Ectodermal cell (in vitro differentiated cells): Measurements from ENCODE around the gene KLK6.
A peak's percentile ranks its signal among the peaks of the same experiment; 100 is the strongest.

ENCODE experiments used
- H3K27ac ChIP-seq: 2 replicates; pipeline ENCODE4 v1.7.0; 2013; ENCODE audit warnings: mild to moderate bottlenecking, low read depth, low read length; ENCODE audit not compliant: insufficient read depth, poor library complexity, severe bottlenecking
- H3K27me3 ChIP-seq: 2 replicates; pipeline ENCODE4 v1.7.0; 2013; ENCODE audit warnings: mild to moderate bottlenecking, low read length; ENCODE audit not compliant: insufficient read depth, control insufficient read depth, poor library complexity, severe bottlenecking
- H3K36me3 ChIP-seq: one replicate; pipeline ENCODE4 v1.7.0; 2013; ENCODE audit warnings: low read length; ENCODE audit not compliant: control insufficient read depth, insufficient read depth
- H3K4me1 ChIP-seq: one replicate; pipeline ENCODE4 v1.7.0; 2013; ENCODE audit warnings: low read length; ENCODE audit not compliant: control insufficient read depth, insufficient read depth
- H3K4me3 ChIP-seq: 2 replicates; pipeline ENCODE4 v1.7.0; 2013; ENCODE audit warnings: low read depth, low read length, control low read depth; ENCODE audit not compliant: insufficient read depth
- H3K9me3 ChIP-seq: 2 replicates; pipeline ENCODE4 v1.7.0; 2013; ENCODE audit warnings: mild to moderate bottlenecking, low read length, moderate library complexity; ENCODE audit not compliant: control insufficient read depth
- WGBS, 2 experiments: methylation state at CpG; one replicate each; pipeline ENCODE4 v1.1.7; 2013; ENCODE audit warnings: missing lambda C conversion rate in 2 of 2; 5-methylcytosine and 5-hydroxymethylcytosine counted together

The KLK6 gene

DNA sequence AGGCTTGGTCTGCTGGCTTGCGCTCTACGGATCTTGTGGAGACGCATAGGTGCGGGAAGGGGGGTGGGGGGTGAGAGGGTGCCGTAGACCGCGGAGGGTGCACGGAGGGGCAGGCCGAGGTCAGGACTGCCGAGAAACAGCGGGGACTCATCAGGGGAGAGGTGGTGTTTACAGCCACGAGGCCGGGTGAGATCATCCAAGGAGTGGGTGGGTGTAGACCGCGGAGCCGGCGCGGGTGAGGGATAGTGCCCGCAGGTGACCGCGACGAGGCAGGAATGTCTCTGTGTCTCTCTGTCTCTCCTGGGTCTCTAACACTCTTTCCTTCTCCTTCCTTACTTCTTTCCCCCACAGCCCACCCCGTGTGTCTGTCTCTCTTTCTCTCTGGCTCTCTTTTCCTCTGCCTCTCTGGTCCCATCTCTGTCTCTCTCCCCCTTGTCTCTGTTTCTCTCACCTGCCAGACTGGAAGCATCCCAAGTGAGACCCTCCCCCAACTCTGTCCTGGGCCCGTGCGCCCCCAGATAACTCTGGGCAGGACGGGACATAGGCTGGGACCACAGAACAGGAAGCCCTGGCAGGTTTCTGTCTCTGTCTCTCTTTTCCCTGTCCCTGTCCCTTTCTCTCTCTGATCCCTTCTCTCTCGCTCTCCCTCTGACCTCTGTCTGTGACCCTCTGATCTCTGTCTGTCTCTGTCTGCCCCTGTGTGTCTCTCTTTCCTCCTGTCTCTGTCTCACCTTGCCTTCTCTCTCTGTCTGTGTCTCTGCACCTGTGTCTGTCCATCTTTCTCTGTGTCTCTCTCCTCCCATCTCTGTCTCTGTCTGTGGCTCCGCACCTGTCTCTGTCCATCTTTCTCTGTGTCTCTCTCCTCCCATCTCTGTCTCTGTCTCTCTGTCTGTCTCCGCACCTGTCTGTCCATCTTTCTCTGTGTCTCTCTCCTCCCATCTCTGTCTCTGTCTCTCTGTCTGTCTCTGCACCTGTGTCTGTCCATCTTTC, 56.4 kb downstream of the KLK6 start:
- Histone ChIP-seq H3K9me3 (no peaks in the 10 kb centered on the region), H3K36me3 (no peaks in the 10 kb centered on the region), H3K27me3 (peaks cover 73% of the 10 kb centered on the region), H3K4me3 (no peak overlapping the region), H3K27ac (no peak overlapping the region), H3K4me1 (no peaks in the 10 kb centered on the region)
- 37% methylated on average over 29 of the region's 29 CpGs for WGBS, 2 experiments

DNA sequence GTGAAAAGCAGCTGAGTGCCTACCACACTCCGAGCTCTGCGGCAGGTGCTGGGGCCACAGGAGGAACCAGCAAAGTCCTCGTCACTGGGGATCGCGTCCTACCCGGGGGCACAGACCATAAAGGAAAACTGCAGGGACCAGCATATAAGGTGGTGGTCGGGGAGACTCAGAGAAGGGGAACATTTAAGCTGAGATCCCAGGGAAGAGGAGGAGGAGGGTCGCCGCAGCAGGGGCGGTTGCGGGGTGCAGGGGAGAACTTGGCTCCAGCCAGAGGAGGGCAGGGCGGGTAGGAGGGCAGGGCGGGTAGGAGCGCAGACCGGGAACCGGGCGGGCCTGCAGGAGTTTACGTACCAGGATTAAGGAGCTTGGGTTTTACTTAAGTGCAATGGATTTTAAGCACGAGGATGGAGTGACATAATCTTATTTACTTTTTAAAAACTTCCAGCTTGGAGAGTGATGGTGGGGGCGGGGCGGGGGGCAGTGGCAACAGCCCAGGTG, 57.2 kb downstream of the KLK6 start:
- WGBS, 2 experiments: 64 to 65% methylated on average over 21 of the region's 21 CpGs
- H3K27me3 ChIP-seq: peaks cover 82% of the 10 kb centered on the region

DNA sequence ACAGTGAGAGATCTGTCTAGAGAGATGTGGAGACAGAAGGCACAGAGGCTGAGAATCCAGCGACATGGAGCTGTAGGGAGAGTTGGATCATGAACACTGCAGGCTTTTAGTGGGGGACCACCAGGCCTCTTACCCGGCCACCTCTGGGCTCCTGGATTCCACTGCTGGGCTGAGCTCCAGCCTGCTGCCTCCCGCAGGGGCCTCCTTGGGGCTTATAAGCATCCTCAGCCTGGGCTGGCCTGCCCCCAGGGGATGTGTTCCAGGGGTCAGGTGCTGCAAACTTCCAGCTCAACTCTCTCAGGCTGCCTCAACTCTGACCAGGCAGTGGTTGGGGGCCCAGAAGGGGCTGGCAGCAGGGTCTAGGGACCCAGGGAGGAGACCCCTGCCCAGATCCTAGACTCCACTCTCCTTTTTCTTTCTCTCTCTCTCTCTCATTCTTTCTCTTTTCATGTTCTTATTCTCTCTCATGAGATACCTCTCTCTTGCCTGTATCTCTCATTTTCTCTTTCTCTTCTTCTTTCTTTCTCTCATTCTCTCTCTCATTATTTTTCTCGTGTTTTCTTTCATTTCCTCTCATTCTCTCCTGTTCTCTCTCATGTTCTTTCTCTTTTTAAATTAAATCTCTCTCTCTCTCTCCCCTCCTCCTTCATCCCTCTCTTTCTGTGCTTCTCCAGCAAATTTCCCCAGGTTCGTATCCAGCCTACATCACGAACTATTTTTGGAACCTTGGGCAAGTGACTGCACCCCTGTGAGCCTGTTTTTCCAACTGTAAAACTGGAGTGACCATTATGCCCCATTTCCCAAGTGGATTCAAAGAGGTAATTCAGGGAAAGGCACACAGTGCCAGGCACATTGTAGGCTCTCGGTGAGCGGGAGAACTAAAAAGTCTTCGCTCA, 57.9 kb downstream of the KLK6 start, which contains the start of gene KLK4:
KLK4 (minus strand) TSS at position 190 of the 896 bp plus-strand sequence. CDS start 657 bp downstream, outside the sequence.
- no peaks in the 10 kb centered on the region for H3K9me3 ChIP-seq
- H3K4me1 ChIP-seq: no peaks in the 10 kb centered on the region
- 79 to 81% methylated on average over 9 of the region's 9 CpGs for WGBS, 2 experiments
- no peaks in the 10 kb centered on the region for H3K36me3 ChIP-seq
- H3K27me3 ChIP-seq: peaks cover 83% of the 10 kb centered on the region
- H3K27ac ChIP-seq: no peak within 1 kb of the TSS
- H3K4me3 ChIP-seq: no peak within 1 kb of the TSS

More for the DNA sequence above, 57.2 kb downstream of the KLK6 start:
- no peak overlapping the region for H3K4me3 ChIP-seq
- no peaks in the 10 kb centered on the region for H3K36me3 ChIP-seq
- H3K9me3 ChIP-seq: no peaks in the 10 kb centered on the region
- H3K4me1 ChIP-seq: no peaks in the 10 kb centered on the region
- H3K27ac ChIP-seq: no peak overlapping the region

- Histone ChIP-seq H3K27me3 (peaks cover 81% of the 10 kb centered on the region), H3K9me3 (no peaks in the 10 kb centered on the region), H3K27ac (no peak overlapping the region), H3K4me3 (no peak overlapping the region), H3K4me1 (no peaks in the 10 kb centered on the region), H3K36me3 (no peaks in the 10 kb centered on the region)
- 78 to 84% methylated on average over 3 to 4 of the region's 4 CpGs for WGBS, 2 experiments
Observed at GRCh38 chr19:50910722-50911121, 58.7 kb downstream of the KLK6 start.

DNA sequence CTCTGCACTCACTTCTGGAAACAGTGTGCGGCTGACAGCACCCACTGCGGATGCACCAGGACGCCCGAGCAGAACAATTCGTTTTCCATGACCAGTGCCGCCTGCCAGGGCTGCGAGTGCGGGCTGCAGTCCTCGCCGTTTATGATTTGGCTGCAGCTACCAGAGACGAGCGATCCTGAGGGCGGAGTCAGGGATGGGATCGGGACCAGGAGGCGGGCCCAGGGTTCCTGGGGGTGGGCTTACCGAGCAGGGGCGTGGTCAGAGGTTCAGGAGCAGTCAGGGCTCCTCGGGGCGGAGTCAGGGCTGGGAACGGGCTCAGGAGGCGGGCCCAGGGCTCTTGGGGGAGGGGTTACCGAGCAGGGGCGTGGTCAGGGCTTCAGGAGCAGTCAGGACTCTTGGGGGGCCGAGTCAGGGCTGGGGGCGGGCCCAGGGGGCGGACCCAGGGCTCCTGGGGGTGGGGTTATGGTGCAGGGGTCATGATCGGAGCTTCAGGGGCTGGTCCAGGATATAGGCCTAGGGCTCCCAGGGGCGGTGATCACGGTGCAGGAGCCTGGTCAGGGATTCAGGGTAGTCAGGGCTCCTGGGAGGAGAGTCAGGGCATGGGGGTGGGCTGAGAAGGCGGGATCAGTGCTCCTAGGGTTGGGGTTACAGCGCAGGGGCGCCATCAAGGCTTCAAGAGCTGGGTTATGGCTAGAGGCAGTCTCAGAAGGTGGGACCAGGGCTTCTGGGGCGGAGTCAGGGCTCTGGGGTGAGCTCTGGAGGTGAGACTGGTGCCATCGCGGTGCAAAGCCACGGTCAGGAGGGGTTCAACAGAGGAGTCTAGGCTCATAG, 59.9 kb downstream of the KLK6 start:
- H3K36me3 ChIP-seq: no peaks in the 10 kb centered on the region
- H3K4me3 ChIP-seq: peak overlapping the region; percentile 14
- 12 to 15% methylated on average over 36 of the region's 36 CpGs for WGBS, 2 experiments
- no peak overlapping the region for H3K27ac ChIP-seq
- no peaks in the 10 kb centered on the region for H3K4me1 ChIP-seq
- H3K9me3 ChIP-seq: no peaks in the 10 kb centered on the region
- peaks cover 71% of the 10 kb centered on the region for H3K27me3 ChIP-seq
